Measurements from ENCODE around the gene SAMD1. TPM values are rescaled to one million over a fixed set of nuclear protein-coding genes. Genes with fewer than 3 reads are reported as not detected.

SAMD1 gene
- total and polyA plus RNA-seq, 2 donors from 2014 or later = 23.3 to 28.3 TPM

DNA sequence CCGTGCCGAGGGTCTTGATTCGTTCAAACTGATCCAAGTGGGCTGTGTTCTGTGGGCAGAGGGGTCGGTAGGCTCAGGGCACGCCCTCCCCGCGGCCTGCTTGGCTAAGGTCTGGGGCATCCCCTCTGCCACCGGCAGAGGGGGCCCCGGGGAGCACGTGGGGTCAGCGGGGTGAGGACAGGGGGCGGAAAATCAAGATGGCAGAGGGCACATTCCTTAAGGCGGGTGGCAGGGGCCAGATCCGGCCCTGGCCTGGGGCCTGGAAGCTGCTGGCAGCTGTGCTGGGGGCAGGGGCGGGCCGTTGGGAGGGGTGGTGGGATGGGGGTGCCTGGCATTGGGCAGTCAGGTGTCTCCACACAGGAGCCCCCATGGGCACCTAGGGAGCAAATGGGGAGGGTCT is 16.3 kb upstream of the SAMD1 start:
- Histone ChIP-seq H3K4me1 (ENCODE audit: control insufficient read depth in 2 of 3, insufficient read depth in 2 of 3, low read depth in 1 of 3, low read length in 3 of 3) (peaks cover 0 to 4% (median 0%) of the 10 kb centered on the region in 3 donors), H3K27ac (ENCODE audit: low read depth in 2 of 2, low read length in 2 of 2) (no peak overlapping the region), H3K4me3 (ENCODE audit: low read length in 3 of 3) (no peak overlapping the region), H3K36me3 (ENCODE audit: control insufficient read depth in 2 of 3, insufficient read depth in 3 of 3, low read length in 3 of 3) (peaks cover 0 to 23% (median 13%) of the 10 kb centered on the region in 3 donors), H3K9me3 (ENCODE audit: control insufficient read depth in 2 of 3, insufficient read depth in 1 of 3, low read length in 3 of 3) (no peaks in the 10 kb centered on the region), H3K9ac (ENCODE audit: low read length in 3 of 3) (no peak overlapping the region), H3K27me3 (ENCODE audit: control insufficient read depth, insufficient read depth, low read length) (no peaks in the 10 kb centered on the region)
- TF ChIP-seq, protein P1, sequence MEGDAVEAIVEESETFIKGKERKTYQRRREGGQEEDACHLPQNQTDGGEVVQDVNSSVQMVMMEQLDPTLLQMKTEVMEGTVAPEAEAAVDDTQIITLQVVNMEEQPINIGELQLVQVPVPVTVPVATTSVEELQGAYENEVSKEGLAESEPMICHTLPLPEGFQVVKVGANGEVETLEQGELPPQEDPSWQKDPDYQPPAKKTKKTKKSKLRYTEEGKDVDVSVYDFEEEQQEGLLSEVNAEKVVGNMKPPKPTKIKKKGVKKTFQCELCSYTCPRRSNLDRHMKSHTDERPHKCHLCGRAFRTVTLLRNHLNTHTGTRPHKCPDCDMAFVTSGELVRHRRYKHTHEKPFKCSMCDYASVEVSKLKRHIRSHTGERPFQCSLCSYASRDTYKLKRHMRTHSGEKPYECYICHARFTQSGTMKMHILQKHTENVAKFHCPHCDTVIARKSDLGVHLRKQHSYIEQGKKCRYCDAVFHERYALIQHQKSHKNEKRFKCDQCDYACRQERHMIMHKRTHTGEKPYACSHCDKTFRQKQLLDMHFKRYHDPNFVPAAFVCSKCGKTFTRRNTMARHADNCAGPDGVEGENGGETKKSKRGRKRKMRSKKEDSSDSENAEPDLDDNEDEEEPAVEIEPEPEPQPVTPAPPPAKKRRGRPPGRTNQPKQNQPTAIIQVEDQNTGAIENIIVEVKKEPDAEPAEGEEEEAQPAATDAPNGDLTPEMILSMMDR (IDR thresholded peaks at IDR 0.05; ENCODE audit: borderline replicate concordance, extremely low read depth, insufficient read depth) = no peak
- intact Hi-C loops (cut with DNase I) = no loop called here
- FAIRE-seq = no peak
- DNase-seq = no peak

DNA sequence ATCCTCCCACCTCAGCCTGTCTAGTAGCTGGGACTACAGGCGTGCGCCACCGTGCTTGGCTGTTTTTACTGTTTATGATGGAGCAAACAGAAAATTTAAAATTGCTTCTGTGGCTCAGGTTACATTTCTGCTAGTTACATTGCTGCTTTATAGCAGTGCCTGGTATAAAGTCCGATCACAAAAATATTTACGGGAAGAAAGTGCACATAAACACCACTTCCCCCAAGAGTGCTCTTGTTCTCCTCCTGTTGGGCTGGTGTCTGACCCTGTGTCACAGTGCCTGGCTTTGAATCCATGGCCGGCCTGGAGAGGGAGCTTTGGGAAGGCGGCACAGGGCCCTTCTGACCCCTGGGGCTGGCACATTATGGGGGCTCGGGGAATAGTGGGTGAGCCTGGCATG is 15.1 kb upstream of the SAMD1 start:
- TF ChIP-seq, protein P1 (IDR thresholded peaks at IDR 0.05; ENCODE audit: borderline replicate concordance, extremely low read depth, insufficient read depth) = no peak
- H3K4me3 ChIP-seq (ENCODE audit: low read length in 3 of 3) = no peak overlapping the region
- no peaks in the 10 kb centered on the region for H3K27me3 ChIP-seq (ENCODE audit: control insufficient read depth, insufficient read depth, low read length)
- H3K4me1 ChIP-seq (ENCODE audit: control insufficient read depth in 2 of 3, insufficient read depth in 2 of 3, low read depth in 1 of 3, low read length in 3 of 3) = peaks cover 0 to 2% (median 0%) of the 10 kb centered on the region in 3 donors
- intact Hi-C loops (cut with DNase I) = no loop called here
- no peak overlapping the region for H3K9ac ChIP-seq (ENCODE audit: low read length in 3 of 3)
- no peak overlapping the region for H3K27ac ChIP-seq (ENCODE audit: low read depth in 2 of 2, low read length in 2 of 2)
- no peaks in the 10 kb centered on the region for H3K9me3 ChIP-seq (ENCODE audit: control insufficient read depth in 2 of 3, insufficient read depth in 1 of 3, low read length in 3 of 3)
- FAIRE-seq = no peak
- no peak for DNase-seq
- peaks cover 0 to 29% (median 13%) of the 10 kb centered on the region in 3 donors for H3K36me3 ChIP-seq (ENCODE audit: control insufficient read depth in 2 of 3, insufficient read depth in 3 of 3, low read length in 3 of 3)

DNA sequence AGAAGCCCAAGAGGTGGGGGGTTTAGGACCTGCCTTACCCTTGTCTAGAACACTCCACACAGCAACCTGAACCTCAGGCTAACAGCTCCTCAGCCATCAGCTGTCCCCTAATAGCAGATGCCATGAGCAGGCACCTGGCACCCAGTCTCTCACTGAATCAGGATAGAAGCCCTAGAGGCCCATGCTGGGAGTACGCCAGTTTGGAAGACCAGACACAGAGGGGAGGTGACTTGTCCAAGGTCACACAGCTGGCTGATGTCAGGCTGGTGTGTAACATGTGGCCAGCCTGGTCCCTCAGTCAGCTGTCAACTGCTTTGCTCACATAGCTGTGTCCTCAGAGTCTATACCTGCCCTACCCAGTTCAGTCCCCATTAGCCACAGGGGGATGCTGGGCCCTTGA is 12.8 kb upstream of the SAMD1 start:
- intact Hi-C loops (cut with DNase I) = no loop called here
- peaks cover 0 to 33% (median 13%) of the 10 kb centered on the region in 3 donors for H3K36me3 ChIP-seq (ENCODE audit: control insufficient read depth in 2 of 3, insufficient read depth in 3 of 3, low read length in 3 of 3)
- H3K9me3 ChIP-seq (ENCODE audit: control insufficient read depth in 2 of 3, insufficient read depth in 1 of 3, low read length in 3 of 3) = no peaks in the 10 kb centered on the region

More for the DNA sequence above, 12.8 kb upstream of the SAMD1 start:
- DNase-seq = no peak
- TF ChIP-seq, protein P1 (IDR thresholded peaks at IDR 0.05; ENCODE audit: borderline replicate concordance, extremely low read depth, insufficient read depth) = no peak
- H3K9ac ChIP-seq (ENCODE audit: low read length in 3 of 3) = no peak overlapping the region
- FAIRE-seq = no peak
- peaks cover 0 to 2% (median 0%) of the 10 kb centered on the region in 3 donors for H3K4me1 ChIP-seq (ENCODE audit: control insufficient read depth in 2 of 3, insufficient read depth in 2 of 3, low read depth in 1 of 3, low read length in 3 of 3)
- H3K27me3 ChIP-seq (ENCODE audit: control insufficient read depth, insufficient read depth, low read length) = no peaks in the 10 kb centered on the region
- H3K4me3 ChIP-seq (ENCODE audit: low read length in 3 of 3) = no peak overlapping the region
- no peak overlapping the region for H3K27ac ChIP-seq (ENCODE audit: low read depth in 2 of 2, low read length in 2 of 2)
